GM10266 (cell line): Measurements from ENCODE around the gene ALDH1A3.

Experiments used
- DNase-seq: peaks from one replicate; pipeline ENCODE4 v3.0.0; 2012; ENCODE audit errors: extremely low spot score
- CTCF ChIP-seq: IDR thresholded peaks from 2 replicates; pipeline ENCODE4 v1.5.1; 2012; ENCODE audit warnings: mild to moderate bottlenecking, low read depth; ENCODE audit not compliant: control insufficient read depth, insufficient read depth; ENCODE audit errors: missing control alignments

Gene ALDH1A3

GRCh38 chr15:100905850-100906249 is 26.2 kb downstream of the ALDH1A3 start:
- no peak for DNase-seq
- no peak for TF ChIP-seq CTCF

GRCh38 chr15:100908466-100908865 is 28.8 kb downstream of the ALDH1A3 start:
- no peak for DNase-seq
- TF ChIP-seq CTCF: no peak

- TF ChIP-seq CTCF: no peak
Observed at GRCh38 chr15:100909565-100909964, 29.9 kb downstream of the ALDH1A3 start.

GRCh38 chr15:100909989-100910955 is 30.6 kb downstream of the ALDH1A3 start:
- no peak for TF ChIP-seq CTCF
- DNase-seq: no peak

More at GRCh38 chr15:100909565-100909964, 29.9 kb downstream of the ALDH1A3 start:
- DNase-seq: no peak

GRCh38 chr15:100911086-100911485 is 31.5 kb downstream of the ALDH1A3 start:
- TF ChIP-seq CTCF: no peak

GRCh38 chr15:100913961-100914360 is 34.3 kb downstream of the ALDH1A3 start:
- DNase-seq: no peak
- TF ChIP-seq CTCF: no peak

More at GRCh38 chr15:100911086-100911485, 31.5 kb downstream of the ALDH1A3 start:
- no peak for DNase-seq

- no peak for DNase-seq
- no peak for TF ChIP-seq CTCF
Observed at GRCh38 chr15:100914876-100915275, 35.2 kb downstream of the ALDH1A3 start.
